ENCODE measurements around the gene SRL.
"Not testable (repeated sequence)": the region's sequence is repeated elsewhere in the genome, so short reads cannot be mapped to it uniquely, and the experiment has no call there.

The SRL gene

GRCh38 chr16:4261557-4262172, 19.8 kb upstream of the SRL start:
- DNase-seq (ENCODE audit: low spot score), result peak; percentile 65

GRCh38 chr16:4260360-4260759, 18.5 kb upstream of the SRL start:
- DNase-seq (ENCODE audit: low spot score), result no peak

- no peak for DNase-seq (ENCODE audit: low spot score)
These were observed 16.0 kb upstream of the SRL start for GRCh38 chr16:4257646-4258556.

GRCh38 chr16:4253394-4254150, 11.7 kb upstream of the SRL start:
- DNase-seq (ENCODE audit: low spot score), result peak; percentile 99

GRCh38 chr16:4253012-4253393, 11.1 kb upstream of the SRL start:
- not testable (repeated sequence) for DNase-seq (ENCODE audit: low spot score)

- no peak for DNase-seq (ENCODE audit: low spot score)
These were observed 7.8 kb upstream of the SRL start for GRCh38 chr16:4249530-4250308.

GRCh38 chr16:4247460-4247784, 5.5 kb upstream of the SRL start:
- no peak for DNase-seq (ENCODE audit: low spot score)

GRCh38 chr16:4246777-4247459, 5.0 kb upstream of the SRL start:
- no peak for DNase-seq (ENCODE audit: low spot score)

GRCh38 chr16:4245077-4245791, 3.4 kb upstream of the SRL start:
- DNase-seq (ENCODE audit: low spot score), result no peak

GRCh38 chr16:4244254-4245076, 2.6 kb upstream of the SRL start:
- DNase-seq (ENCODE audit: low spot score), result no peak

GRCh38 chr16:4241258-4241927, 487 bp downstream of the SRL start:
- no peak for DNase-seq (ENCODE audit: low spot score)

GRCh38 chr16:4240624-4241023, 1.3 kb downstream of the SRL start:
- DNase-seq (ENCODE audit: low spot score), result no peak

GRCh38 chr16:4239682-4240175, 2.2 kb downstream of the SRL start:
- DNase-seq (ENCODE audit: low spot score), result no peak

GRCh38 chr16:4239020-4239419, 2.9 kb downstream of the SRL start:
- no peak for DNase-seq (ENCODE audit: low spot score)

- DNase-seq (ENCODE audit: low spot score), result no peak
These were observed 8.4 kb downstream of the SRL start for GRCh38 chr16:4233431-4233830.

- DNase-seq (ENCODE audit: low spot score), result no peak
These were observed 9.1 kb downstream of the SRL start for GRCh38 chr16:4232541-4233386.

- DNase-seq (ENCODE audit: low spot score), result no peak
These were observed 10.0 kb downstream of the SRL start for GRCh38 chr16:4231886-4232285.

- no peak for DNase-seq (ENCODE audit: low spot score)
These were observed 10.5 kb downstream of the SRL start for GRCh38 chr16:4231367-4231766.

- no peak for DNase-seq (ENCODE audit: low spot score)
These were observed 14.9 kb downstream of the SRL start for GRCh38 chr16:4227040-4227332.

Data from AG08396 (cell line).